Neuron (in vitro differentiated cells): ENCODE data around the gene MKRN3.
A peak's percentile ranks its signal among the peaks of the same experiment; 100 is the strongest.

ENCODE experiments used
- H2AFZ ChIP-seq: one replicate; pipeline ENCODE4 v1.6.1; 2013; ENCODE audit warnings: low read depth, mild to moderate bottlenecking, inconsistent platforms, low read length, moderate library complexity
- H3K27me3 ChIP-seq: one replicate; pipeline ENCODE4 v1.6.1; 2013; ENCODE audit warnings: low read length; ENCODE audit not compliant: insufficient read depth
- H3K36me3 ChIP-seq: one replicate; pipeline ENCODE4 v1.6.1; 2013; ENCODE audit warnings: low read length; ENCODE audit not compliant: insufficient read depth
- H3K4me1 ChIP-seq: one replicate; pipeline ENCODE4 v1.6.1; 2013; ENCODE audit warnings: low read length; ENCODE audit not compliant: insufficient read depth
- H3K4me3 ChIP-seq: 2 replicates; pipeline ENCODE4 v1.5.1; 2013; ENCODE audit warnings: mild to moderate bottlenecking, low read length, moderate library complexity
- H3K9me3 ChIP-seq: one replicate; pipeline ENCODE4 v1.6.1; 2013; ENCODE audit warnings: low read length

Gene MKRN3

DNA sequence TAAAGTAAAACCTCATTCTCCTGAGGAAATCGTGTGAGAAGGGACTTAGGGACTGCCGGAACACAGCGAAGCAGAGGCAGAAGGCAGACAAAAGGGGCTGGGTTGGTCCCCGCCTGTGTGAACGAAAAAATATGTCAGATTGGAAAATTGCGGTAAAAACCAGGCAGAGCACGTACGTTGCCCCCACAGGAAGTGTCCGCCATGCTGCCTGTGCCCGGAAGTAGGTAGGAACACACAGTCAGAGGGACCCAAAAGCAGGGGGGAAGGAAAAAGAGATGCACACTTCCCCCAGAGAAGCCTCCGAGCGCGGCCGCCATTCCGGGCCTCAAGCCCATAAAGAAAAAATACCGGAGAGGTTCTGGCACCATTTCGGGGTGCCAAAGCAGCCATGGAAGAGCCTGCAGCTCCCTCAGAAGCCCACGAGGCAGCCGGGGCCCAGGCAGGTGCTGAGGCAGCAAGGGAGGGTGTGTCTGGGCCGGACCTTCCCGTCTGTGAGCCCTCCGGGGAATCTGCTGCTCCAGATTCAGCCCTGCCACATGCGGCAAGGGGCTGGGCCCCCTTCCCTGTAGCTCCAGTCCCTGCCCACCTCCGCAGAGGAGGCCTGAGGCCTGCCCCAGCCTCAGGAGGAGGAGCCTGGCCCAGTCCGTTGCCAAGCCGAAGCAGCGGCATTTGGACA lies at the start of gene MKRN3:
Gene MKRN3, plus strand, starts transcription at position 280 of the 676 bp plus-strand sequence. Its CDS starts 109 bp downstream, at position 389.
- Histone ChIP-seq H3K4me1 (peaks cover 68% of the 10 kb centered on the region), H3K4me3 (peak within 1 kb of the TSS; percentile 58), H3K27me3 (no peaks in the 10 kb centered on the region), H3K36me3 (no peaks in the 10 kb centered on the region), H2AFZ (no peak within 1 kb of the TSS), H3K9me3 (no peaks in the 10 kb centered on the region)

DNA sequence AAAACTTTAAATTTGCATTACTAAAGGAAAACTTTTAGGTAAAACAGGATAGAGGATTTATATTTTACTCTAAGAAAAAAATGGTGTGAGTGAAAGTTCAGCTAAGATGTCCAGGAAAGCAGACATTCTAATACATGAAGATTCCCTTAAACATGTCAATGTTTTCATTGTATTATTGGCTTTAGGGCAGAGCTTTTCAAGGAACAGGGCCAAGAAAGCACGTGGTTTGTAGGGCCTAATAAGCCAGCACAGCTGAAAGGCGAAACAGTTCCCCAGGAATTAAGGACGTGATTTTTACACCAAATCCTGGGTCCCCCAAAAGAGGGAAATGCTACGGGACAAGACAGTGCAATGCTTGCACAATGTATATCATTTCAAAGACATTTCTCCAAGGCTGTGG lies 48.6 kb upstream of the MKRN3 start:
- H3K36me3 ChIP-seq = no peaks in the 10 kb centered on the region
- H3K9me3 ChIP-seq = no peaks in the 10 kb centered on the region
- no peaks in the 10 kb centered on the region for H3K4me1 ChIP-seq
- H3K27me3 ChIP-seq = no peaks in the 10 kb centered on the region
- H2AFZ ChIP-seq = no peak overlapping the region
- no peak overlapping the region for H3K4me3 ChIP-seq

DNA sequence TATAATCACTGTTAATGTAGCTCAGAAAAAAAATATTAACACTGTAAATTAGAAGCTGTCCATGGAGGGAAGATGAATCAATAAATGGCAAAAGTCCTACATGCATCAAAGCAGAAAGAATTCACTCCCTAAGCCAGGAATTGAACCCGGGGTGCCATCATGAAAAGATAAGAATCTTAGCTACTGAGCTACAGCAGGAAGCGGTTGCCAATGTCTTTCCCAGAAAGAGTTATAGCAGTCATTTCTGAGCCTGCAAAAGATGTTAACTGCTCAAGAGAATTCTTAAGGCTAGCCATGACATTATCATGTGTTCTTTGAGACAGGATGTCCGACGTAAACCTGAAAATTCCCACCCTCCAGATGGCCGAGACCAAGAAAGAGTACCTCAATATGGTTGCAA lies 47.4 kb upstream of the MKRN3 start:
- Histone ChIP-seq H2AFZ (no peak overlapping the region), H3K27me3 (no peaks in the 10 kb centered on the region), H3K4me1 (no peaks in the 10 kb centered on the region), H3K4me3 (no peak overlapping the region), H3K36me3 (no peaks in the 10 kb centered on the region), H3K9me3 (no peaks in the 10 kb centered on the region)

DNA sequence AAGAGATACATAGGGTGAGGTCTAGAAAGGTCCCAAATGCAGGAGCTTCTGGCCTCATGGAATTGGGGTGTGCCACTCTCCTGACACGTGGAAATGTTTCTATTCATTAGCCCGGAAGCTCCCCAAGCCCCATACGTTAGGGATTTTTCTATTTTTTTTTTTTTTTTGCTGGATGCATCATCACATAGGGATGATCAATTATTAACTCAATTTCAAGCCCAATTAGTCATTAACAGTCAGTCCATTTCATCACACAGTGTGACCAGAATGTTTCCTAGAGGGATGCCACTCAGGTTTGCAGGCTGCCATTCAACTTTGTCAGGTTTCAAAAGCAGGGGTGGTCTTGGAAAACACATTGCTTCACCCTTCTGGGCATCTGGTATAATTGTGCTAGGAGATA lies 40.7 kb upstream of the MKRN3 start:
- no peaks in the 10 kb centered on the region for H3K27me3 ChIP-seq
- H3K4me1 ChIP-seq = no peaks in the 10 kb centered on the region
- no peaks in the 10 kb centered on the region for H3K9me3 ChIP-seq
- no peak overlapping the region for H2AFZ ChIP-seq
- H3K4me3 ChIP-seq = no peak overlapping the region
- no peaks in the 10 kb centered on the region for H3K36me3 ChIP-seq

DNA sequence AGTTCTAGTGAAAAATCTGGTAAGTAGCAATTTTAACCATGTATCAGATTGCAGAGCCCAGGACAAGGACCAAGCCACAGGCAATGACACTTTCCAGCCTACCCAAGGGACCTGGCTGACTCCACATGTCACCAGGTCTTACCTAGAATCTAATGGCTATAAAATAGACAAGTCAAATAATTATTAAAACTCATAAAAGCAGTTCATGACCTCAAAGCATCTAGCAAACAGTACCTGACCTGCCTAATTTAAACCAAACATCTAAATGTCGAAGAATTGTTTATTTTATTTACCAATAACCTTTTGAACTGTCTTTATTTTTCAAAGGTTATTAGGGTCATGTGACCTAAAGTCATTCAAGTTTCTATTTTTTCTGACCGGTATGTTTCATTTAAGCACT lies 35.6 kb upstream of the MKRN3 start:
- H3K27me3 ChIP-seq = no peaks in the 10 kb centered on the region
- H3K9me3 ChIP-seq = no peaks in the 10 kb centered on the region
- no peak overlapping the region for H2AFZ ChIP-seq
- H3K4me1 ChIP-seq = no peaks in the 10 kb centered on the region
- H3K4me3 ChIP-seq = no peak overlapping the region
- no peaks in the 10 kb centered on the region for H3K36me3 ChIP-seq

DNA sequence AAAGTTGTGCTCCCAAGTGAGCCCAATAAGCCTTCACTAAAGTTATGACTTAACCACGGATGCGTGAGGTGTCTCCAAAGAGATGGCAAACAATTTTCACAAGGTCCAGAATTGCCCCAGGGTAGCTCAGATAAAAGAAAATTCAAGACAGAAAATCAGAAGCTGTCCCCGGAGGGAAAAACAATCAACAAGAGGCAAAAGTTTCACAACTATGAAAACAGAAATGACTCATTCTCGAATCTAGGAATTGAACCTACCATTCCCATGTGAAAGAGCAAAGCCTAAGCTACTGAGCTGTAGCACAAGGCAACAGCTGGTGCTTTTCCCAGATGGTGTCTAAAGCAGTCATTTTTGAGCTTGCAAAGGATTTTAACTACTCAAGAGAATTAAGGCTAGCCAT lies 33.5 kb upstream of the MKRN3 start:
- H2AFZ ChIP-seq = no peak overlapping the region
- H3K27me3 ChIP-seq = no peaks in the 10 kb centered on the region
- H3K4me3 ChIP-seq = no peak overlapping the region

DNA sequence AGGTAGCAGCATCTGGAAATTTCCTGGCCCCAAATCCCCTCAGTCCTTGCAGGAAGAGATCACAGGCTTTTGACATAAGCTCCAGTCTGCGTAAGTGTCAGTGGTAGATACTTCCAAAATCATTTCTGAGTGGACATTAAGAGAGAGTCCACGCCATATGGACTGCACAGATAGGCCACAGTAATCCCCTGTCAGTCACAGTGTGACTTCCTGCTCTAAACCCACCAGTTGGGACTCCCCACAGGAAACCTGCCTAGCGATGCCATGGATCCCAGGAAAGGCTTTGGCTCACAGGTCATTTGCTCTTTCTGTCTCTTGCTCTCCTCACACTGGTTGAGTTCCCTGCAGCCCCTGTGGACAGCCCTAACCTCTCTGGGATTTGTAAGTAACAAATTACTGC lies 28.8 kb upstream of the MKRN3 start:
- H3K4me3 ChIP-seq = no peak overlapping the region
- H3K36me3 ChIP-seq = no peaks in the 10 kb centered on the region

More for the DNA sequence above, 33.5 kb upstream of the MKRN3 start:
- H3K9me3 ChIP-seq = no peaks in the 10 kb centered on the region
- H3K36me3 ChIP-seq = no peaks in the 10 kb centered on the region
- H3K4me1 ChIP-seq = no peaks in the 10 kb centered on the region

DNA sequence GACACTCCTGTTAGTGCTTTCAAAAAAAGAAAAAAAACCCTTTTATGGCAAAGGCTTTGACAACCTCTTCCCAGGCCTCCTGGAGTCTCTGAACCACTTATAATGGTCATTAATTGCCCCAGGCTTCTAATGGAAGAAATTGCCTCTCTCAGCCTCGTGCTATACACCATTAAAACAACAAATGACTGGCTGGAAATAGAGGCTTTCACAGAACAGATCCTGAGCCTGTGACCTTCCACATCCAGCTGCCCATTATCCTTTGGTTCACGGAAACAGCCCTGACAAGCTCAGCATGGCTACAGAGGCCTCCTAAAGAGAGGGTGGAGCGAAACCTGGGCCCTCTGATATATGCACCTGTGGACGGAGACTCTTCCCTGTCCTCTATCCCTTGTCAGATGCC lies 26.8 kb upstream of the MKRN3 start:
- Histone ChIP-seq H3K9me3 (no peaks in the 10 kb centered on the region), H3K36me3 (no peaks in the 10 kb centered on the region), H3K4me3 (no peak overlapping the region), H2AFZ (no peak overlapping the region), H3K27me3 (no peaks in the 10 kb centered on the region), H3K4me1 (peaks cover 2% of the 10 kb centered on the region)

More for the DNA sequence above, 28.8 kb upstream of the MKRN3 start:
- H2AFZ ChIP-seq = no peak overlapping the region
- peaks cover 2% of the 10 kb centered on the region for H3K4me1 ChIP-seq
- no peaks in the 10 kb centered on the region for H3K9me3 ChIP-seq
- no peaks in the 10 kb centered on the region for H3K27me3 ChIP-seq

DNA sequence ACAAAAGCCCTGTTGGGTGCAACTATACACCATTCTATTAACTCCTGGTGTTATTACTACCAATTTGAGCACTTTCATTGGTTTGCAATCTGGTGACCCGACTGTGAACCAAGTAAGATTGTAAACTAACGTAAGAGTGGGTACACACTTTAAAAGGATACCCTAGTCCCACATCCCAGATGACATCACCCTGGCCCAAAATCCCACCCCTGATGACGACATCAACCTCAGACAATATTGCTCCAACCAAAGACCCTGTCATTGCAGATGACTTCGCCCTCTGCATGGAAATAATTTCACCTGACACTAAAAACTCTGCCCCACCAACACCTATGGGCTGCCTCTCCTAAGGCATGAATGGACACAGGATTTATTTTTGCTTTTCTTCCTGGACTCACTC lies 25.6 kb upstream of the MKRN3 start:
- H3K4me3 ChIP-seq = no peak overlapping the region
- no peaks in the 10 kb centered on the region for H3K27me3 ChIP-seq
- H3K4me1 ChIP-seq = peaks cover 2% of the 10 kb centered on the region
- H3K36me3 ChIP-seq = no peaks in the 10 kb centered on the region
- H3K9me3 ChIP-seq = no peaks in the 10 kb centered on the region
- no peak overlapping the region for H2AFZ ChIP-seq

DNA sequence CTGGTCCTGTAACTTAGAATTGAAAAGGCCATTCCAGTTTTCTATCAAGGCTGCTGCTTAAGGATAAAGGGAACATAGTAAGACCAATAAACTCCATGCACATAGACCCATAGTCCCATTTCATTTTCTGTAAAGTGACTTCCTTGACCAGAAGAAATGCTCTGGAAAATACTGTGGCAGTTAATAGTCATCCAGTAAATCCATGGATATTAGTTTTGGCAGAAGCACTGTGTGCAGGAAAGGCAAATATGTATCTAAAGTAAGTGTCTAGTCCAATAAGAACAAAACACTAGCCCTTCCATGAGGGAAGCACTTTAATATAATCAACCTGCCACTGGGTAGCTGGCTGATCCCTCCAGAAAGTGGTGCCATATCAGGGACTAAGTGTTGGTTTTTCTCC lies 19.3 kb upstream of the MKRN3 start:
- Histone ChIP-seq H3K4me3 (no peak overlapping the region), H3K9me3 (no peaks in the 10 kb centered on the region), H3K4me1 (no peaks in the 10 kb centered on the region), H3K27me3 (no peaks in the 10 kb centered on the region), H3K36me3 (no peaks in the 10 kb centered on the region), H2AFZ (no peak overlapping the region)

DNA sequence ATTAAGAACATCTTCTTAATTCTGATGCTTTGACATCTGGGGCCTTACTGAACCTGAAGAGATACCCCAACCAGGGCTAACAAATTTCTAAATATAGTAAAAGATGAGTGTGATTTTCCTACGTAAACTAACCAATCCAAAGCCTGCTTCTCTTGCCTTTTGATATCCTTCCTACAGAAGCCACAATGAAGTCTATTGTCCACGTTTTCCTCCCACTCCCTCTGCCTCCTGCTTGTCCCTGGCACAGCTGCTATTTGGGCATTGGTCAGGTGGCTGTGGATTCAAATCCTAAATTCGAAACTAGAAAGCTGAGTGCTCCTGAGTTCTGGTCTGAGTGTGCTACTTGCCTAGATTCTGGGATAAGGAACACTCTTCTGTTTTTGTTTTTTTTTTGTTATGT lies 17.4 kb upstream of the MKRN3 start:
- H3K4me3 ChIP-seq = no peak overlapping the region
- no peaks in the 10 kb centered on the region for H3K36me3 ChIP-seq
- no peaks in the 10 kb centered on the region for H3K9me3 ChIP-seq
- no peaks in the 10 kb centered on the region for H3K4me1 ChIP-seq
- no peak overlapping the region for H2AFZ ChIP-seq
- H3K27me3 ChIP-seq = no peaks in the 10 kb centered on the region

DNA sequence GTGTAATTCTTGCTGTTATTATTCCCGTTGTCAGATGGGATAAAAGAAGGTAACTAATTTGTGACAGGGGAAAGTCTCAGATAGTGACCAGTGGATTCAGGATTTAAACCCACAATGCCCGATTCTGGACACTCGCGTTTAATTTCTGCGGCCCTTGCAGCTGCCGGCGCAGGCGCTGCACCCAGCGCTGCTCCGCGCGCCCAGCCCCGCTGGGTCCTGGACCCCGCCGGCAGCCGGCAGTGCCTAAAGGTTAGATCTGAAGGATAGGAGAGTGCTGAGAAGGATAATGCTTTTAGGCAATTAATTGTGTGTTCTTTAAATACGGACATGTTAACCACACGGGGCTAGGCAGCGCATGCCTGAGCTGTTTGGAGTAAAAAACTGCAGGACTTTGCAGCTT lies 3.6 kb upstream of the MKRN3 start:
- no peaks in the 10 kb centered on the region for H3K27me3 ChIP-seq
- no peak overlapping the region for H3K4me3 ChIP-seq

DNA sequence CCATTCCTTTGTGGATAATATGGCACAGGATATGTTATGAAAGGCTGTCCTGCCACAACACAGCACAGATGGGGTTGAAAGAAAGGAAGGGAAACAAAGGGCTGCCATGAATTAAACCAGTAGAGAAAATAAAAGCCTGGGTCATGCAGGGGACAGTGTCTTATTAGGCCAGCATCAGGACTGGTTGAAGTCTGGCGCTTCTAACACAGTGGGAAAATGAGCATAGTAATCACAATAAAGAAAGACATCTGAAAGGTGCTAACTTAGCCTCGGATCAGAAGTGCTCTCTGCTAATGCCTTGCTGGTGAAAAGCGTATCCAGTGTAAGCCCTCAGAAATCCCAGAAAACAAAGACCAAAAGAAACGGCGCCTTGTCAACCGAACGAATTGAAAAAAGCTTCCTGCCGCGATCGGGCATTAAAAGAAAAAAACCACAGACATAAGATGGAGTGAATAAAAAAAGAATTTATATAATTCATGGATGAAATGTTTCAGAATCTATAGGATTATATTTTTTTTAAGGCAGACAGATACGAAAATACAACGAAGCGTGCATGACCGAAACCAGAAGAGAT lies 566 bp upstream of the MKRN3 start:
- no peaks in the 10 kb centered on the region for H3K36me3 ChIP-seq
- H3K9me3 ChIP-seq = no peaks in the 10 kb centered on the region
- H2AFZ ChIP-seq = no peak overlapping the region
- H3K27me3 ChIP-seq = no peaks in the 10 kb centered on the region
- H3K4me1 ChIP-seq = peaks cover 62% of the 10 kb centered on the region
- peak overlapping the region; percentile 58 for H3K4me3 ChIP-seq

More for the DNA sequence above, 3.6 kb upstream of the MKRN3 start:
- Histone ChIP-seq H2AFZ (no peak overlapping the region), H3K9me3 (no peaks in the 10 kb centered on the region), H3K36me3 (no peaks in the 10 kb centered on the region), H3K4me1 (peaks cover 40% of the 10 kb centered on the region)

DNA sequence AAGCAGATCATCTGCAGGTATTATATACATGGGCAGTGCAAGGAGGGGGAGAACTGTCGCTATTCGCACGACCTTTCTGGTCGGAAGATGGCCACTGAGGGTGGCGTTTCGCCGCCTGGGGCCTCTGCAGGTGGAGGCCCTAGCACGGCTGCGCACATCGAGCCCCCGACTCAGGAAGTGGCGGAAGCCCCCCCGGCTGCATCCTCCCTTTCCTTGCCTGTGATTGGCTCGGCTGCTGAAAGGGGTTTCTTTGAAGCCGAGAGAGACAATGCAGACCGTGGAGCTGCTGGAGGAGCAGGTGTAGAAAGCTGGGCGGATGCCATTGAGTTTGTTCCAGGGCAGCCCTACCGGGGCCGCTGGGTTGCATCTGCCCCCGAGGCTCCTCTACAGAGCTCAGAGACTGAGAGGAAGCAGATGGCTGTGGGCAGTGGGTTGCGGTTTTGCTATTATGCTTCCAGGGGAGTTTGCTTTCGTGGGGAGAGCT lies 639 bp downstream of the MKRN3 start:
- Histone ChIP-seq H3K27me3 (no peaks in the 10 kb centered on the region), H2AFZ (no peak overlapping the region), H3K4me1 (peaks cover 68% of the 10 kb centered on the region), H3K36me3 (no peaks in the 10 kb centered on the region), H3K9me3 (no peaks in the 10 kb centered on the region), H3K4me3 (peak overlapping the region; percentile 58)
